NCI-H2196 treated with DMSO at 0.1 percent for 48 hours (cell line): ENCODE results near the gene IL19.

ENCODE experiments used
- DNase-seq: peaks from one replicate; lab custom pipeline; 2025; ENCODE audit not compliant: unreplicated experiment; lab: John Stamatoyannopoulos, UW

The IL19 gene

GRCh38 chr1:206797534-206798383 is 27.2 kb downstream of the IL19 start:
- DNase-seq = no peak

- no peak for DNase-seq
Measured at GRCh38 chr1:206798384-206798996, 27.9 kb downstream of the IL19 start.

GRCh38 chr1:206799311-206799710 is 28.7 kb downstream of the IL19 start:
- DNase-seq = no peak

GRCh38 chr1:206800411-206800810 is 29.8 kb downstream of the IL19 start:
- DNase-seq = no peak

GRCh38 chr1:206800891-206801290 is 30.3 kb downstream of the IL19 start:
- DNase-seq = no peak

GRCh38 chr1:206801467-206801866 is 30.9 kb downstream of the IL19 start:
- DNase-seq = no peak

GRCh38 chr1:206802401-206802800 is 31.8 kb downstream of the IL19 start:
- no peak for DNase-seq

- DNase-seq = no peak
Measured at GRCh38 chr1:206803221-206803730, 32.7 kb downstream of the IL19 start.

- DNase-seq = no peak
Measured at GRCh38 chr1:206804156-206804737, 33.7 kb downstream of the IL19 start.

GRCh38 chr1:206805357-206805756 is 34.8 kb downstream of the IL19 start:
- DNase-seq = no peak

- DNase-seq = no peak
Measured at GRCh38 chr1:206808615-206809014, 38.0 kb downstream of the IL19 start.

GRCh38 chr1:206809504-206810084 is 39.0 kb downstream of the IL19 start:
- peak; percentile 35 for DNase-seq

- DNase-seq = no peak
Measured at GRCh38 chr1:206812471-206812870, 41.9 kb downstream of the IL19 start.

GRCh38 chr1:206814716-206815341 is 44.3 kb downstream of the IL19 start:
- DNase-seq = peak; percentile 60

GRCh38 chr1:206816390-206817287 is 46.1 kb downstream of the IL19 start:
- DNase-seq = no peak

GRCh38 chr1:206821493-206821892 is 50.9 kb downstream of the IL19 start:
- DNase-seq = peak; percentile 21

- no peak for DNase-seq
Measured at GRCh38 chr1:206823727-206824126, 53.2 kb downstream of the IL19 start.

- no peak for DNase-seq
Measured at GRCh38 chr1:206824331-206824730, 53.8 kb downstream of the IL19 start.

GRCh38 chr1:206826394-206826793 is 55.8 kb downstream of the IL19 start:
- DNase-seq = peak; percentile 6

GRCh38 chr1:206828061-206828460 is 57.5 kb downstream of the IL19 start:
- DNase-seq = no peak
